Sigmoid colon (tissue), 4 donors: Measurements from ENCODE around the gene HIGD2B.
"Not testable (repeated sequence)": the region's sequence is repeated elsewhere in the genome, so short reads cannot be mapped to it uniquely, and the experiment has no call there.

Source experiments
- CTCF ChIP-seq, 4 experiments: fragments of 450-650 bp in 3 of 4; fragments of 200-600 bp in 1 of 4; IDR thresholded peaks; one replicate each; pipeline ENCODE4 v1.5.1; 2016 to 2019; ENCODE audit warnings: antibody characterized with exemption in 4 of 4, mild to moderate bottlenecking in 3 of 4, moderate library complexity in 2 of 4
- EP300 ChIP-seq, 4 donors: sonication (generic); formaldehyde crosslinking; IDR thresholded peaks; one replicate each; pipeline ENCODE4 v1.6.1; 2017; ENCODE audit warnings: antibody characterized with exemption in 4 of 4
- POLR2A ChIP-seq, 2 donors: fragments of 450-650 bp; IDR thresholded peaks; one replicate each; pipeline ENCODE4 v1.6.1; 2016; ENCODE audit warnings: antibody characterized with exemption in 2 of 2, mild to moderate bottlenecking in 2 of 2, moderate library complexity in 2 of 2
- POLR2AphosphoS5 ChIP-seq, 4 donors: sonication (generic); formaldehyde crosslinking; IDR thresholded peaks; one replicate each; pipeline ENCODE4 v1.6.1; 2017; ENCODE audit warnings: antibody characterized with exemption in 4 of 4

GRCh38 chr15:72639759-72640483 is 46.1 kb downstream of the HIGD2B start:
- not testable (repeated sequence) for TF ChIP-seq CTCF, POLR2A, POLR2AphosphoS5, EP300 (IDR thresholded peaks at IDR 0.05)
